Glutamatergic neuron (in vitro differentiated cells): ENCODE measurements around the gene INPP4B. TPM values are rescaled to one million over a fixed set of nuclear protein-coding genes. Genes with fewer than 3 reads are reported as not detected.

ENCODE experiments used
- DNase-seq: peaks from one replicate; pipeline ENCODE4 v3.0.0; 2022
- H3K27ac Mint-ChIP-seq: one replicate; pipeline ENCODE4 v1.8.0; 2020; ENCODE audit warnings: mild to moderate bottlenecking, mixed read lengths, inconsistent platforms; ENCODE audit not compliant: unreplicated experiment
- H3K27me3 Mint-ChIP-seq: one replicate; pipeline ENCODE4 v1.8.0; 2020; ENCODE audit warnings: mild to moderate bottlenecking, moderate library complexity, mixed read lengths, inconsistent platforms; ENCODE audit not compliant: unreplicated experiment
- H3K36me3 Mint-ChIP-seq: one replicate; pipeline ENCODE4 v1.8.0; 2020; ENCODE audit warnings: mild to moderate bottlenecking, mixed read lengths, inconsistent platforms; ENCODE audit not compliant: unreplicated experiment
- H3K4me1 Mint-ChIP-seq: one replicate; pipeline ENCODE4 v1.8.0; 2020; ENCODE audit warnings: mild to moderate bottlenecking, low read depth, mixed read lengths, inconsistent platforms; ENCODE audit not compliant: unreplicated experiment
- H3K4me3 Mint-ChIP-seq: one replicate; pipeline ENCODE4 v1.8.0; 2020; ENCODE audit warnings: mild to moderate bottlenecking, mixed read lengths, inconsistent platforms; ENCODE audit not compliant: unreplicated experiment
- H3K9me3 Mint-ChIP-seq: one replicate; pipeline ENCODE4 v1.8.0; 2020; ENCODE audit warnings: mild to moderate bottlenecking, moderate library complexity, mixed read lengths, inconsistent platforms; ENCODE audit not compliant: unreplicated experiment
- CTCF ChIP-seq: fragments of 200-600 bp; sonication (generic); IDR thresholded peaks from one replicate; pipeline ENCODE4 v1.5.0; 2021; ENCODE audit not compliant: partially characterized antibody, unreplicated experiment
- total RNA-seq: library from RNA; stranded (reverse); fragmentation: NEBNext Ultra II Directional; extraction: Animal tissue kit (Norgen Biotek cat#: 25700); gene quantifications from one replicate; pipeline ENCODE4 v1.2.1, GENCODE V29; 2021; ENCODE audit not compliant: unreplicated experiment

INPP4B gene
- total RNA-seq, 1 donor from 2014 or later: 2.4 TPM

GRCh38 chr4:142465526-142465925 is 380.6 kb downstream of the INPP4B start:
- no peak for DNase-seq
- no peaks in the 10 kb centered on the region for H3K27me3 Mint-ChIP-seq
- no peak overlapping the region for H3K4me3 Mint-ChIP-seq
- H3K36me3 Mint-ChIP-seq: no peaks in the 10 kb centered on the region
- no peak for TF ChIP-seq CTCF
- H3K27ac Mint-ChIP-seq: no peak overlapping the region
- peaks cover 3% of the 10 kb centered on the region for H3K9me3 Mint-ChIP-seq
- peaks cover 2% of the 10 kb centered on the region for H3K4me1 Mint-ChIP-seq

- no peaks in the 10 kb centered on the region for H3K36me3 Mint-ChIP-seq
- peaks cover 10% of the 10 kb centered on the region for H3K4me1 Mint-ChIP-seq
- no peak overlapping the region for H3K4me3 Mint-ChIP-seq
- DNase-seq: no peak
- no peak overlapping the region for H3K27ac Mint-ChIP-seq
- H3K9me3 Mint-ChIP-seq: peaks cover 3% of the 10 kb centered on the region
- H3K27me3 Mint-ChIP-seq: no peaks in the 10 kb centered on the region
- no peak for TF ChIP-seq CTCF
Measured at GRCh38 chr4:142463206-142463605, 382.9 kb downstream of the INPP4B start.

- Mint-ChIP-seq H3K27ac (no peak overlapping the region), H3K4me3 (no peak overlapping the region), H3K4me1 (peaks cover 6% of the 10 kb centered on the region), H3K9me3 (no peaks in the 10 kb centered on the region), H3K27me3 (no peaks in the 10 kb centered on the region), H3K36me3 (no peaks in the 10 kb centered on the region)
- no peak for DNase-seq
- no peak for TF ChIP-seq CTCF
Measured at GRCh38 chr4:142452161-142452855, 393.8 kb downstream of the INPP4B start.

- H3K4me3 Mint-ChIP-seq: no peak overlapping the region
- no peaks in the 10 kb centered on the region for H3K27me3 Mint-ChIP-seq
- TF ChIP-seq CTCF: no peak
- DNase-seq: no peak
- no peak overlapping the region for H3K27ac Mint-ChIP-seq
- H3K4me1 Mint-ChIP-seq: peaks cover 6% of the 10 kb centered on the region
- H3K36me3 Mint-ChIP-seq: no peaks in the 10 kb centered on the region
- no peaks in the 10 kb centered on the region for H3K9me3 Mint-ChIP-seq
Measured at GRCh38 chr4:142449771-142450373, 396.2 kb downstream of the INPP4B start.

- no peaks in the 10 kb centered on the region for H3K9me3 Mint-ChIP-seq
- H3K4me3 Mint-ChIP-seq: no peak overlapping the region
- H3K27ac Mint-ChIP-seq: no peak overlapping the region
- DNase-seq: no peak
- H3K36me3 Mint-ChIP-seq: peaks cover 5% of the 10 kb centered on the region
- no peak for TF ChIP-seq CTCF
- peaks cover under 1% of the 10 kb centered on the region for H3K4me1 Mint-ChIP-seq
- no peaks in the 10 kb centered on the region for H3K27me3 Mint-ChIP-seq
Measured at GRCh38 chr4:142447009-142447408, 399.1 kb downstream of the INPP4B start.
